DOHH2 (cell line): ENCODE measurements around the gene NFKB2.

Experiments
- H3F3A ChIP-seq: fragments of 200-600 bp; sonication (generic), shearing (Covaris generic); 2 replicates; pipeline ENCODE4 v1.6.0; 2016; ENCODE audit warnings: antibody characterized with exemption, mild to moderate bottlenecking; ENCODE audit not compliant: control insufficient read depth, insufficient read depth
- H3K27ac ChIP-seq: fragments of 200-600 bp; sonication (generic); 2 replicates; pipeline ENCODE4 v1.5.1; 2014; ENCODE audit warnings: low read depth, mild to moderate bottlenecking, low read length, moderate library complexity
- H3K27me3 ChIP-seq: fragments of 200-600 bp; sonication (generic); 2 replicates; pipeline ENCODE4 v1.6.1; 2014; ENCODE audit warnings: mild to moderate bottlenecking, low read length, mixed read lengths; ENCODE audit not compliant: control insufficient read depth
- H3K36me3 ChIP-seq: fragments of 200-600 bp; sonication (generic); 2 replicates; pipeline ENCODE4 v1.6.1; 2014; ENCODE audit warnings: mild to moderate bottlenecking, low read length, moderate library complexity, mixed read lengths; ENCODE audit not compliant: control insufficient read depth
- H3K4me1 ChIP-seq: fragments of 200-600 bp; sonication (generic); 2 replicates; pipeline ENCODE4 v1.6.1; 2014; ENCODE audit warnings: mild to moderate bottlenecking, low read length, mixed read lengths; ENCODE audit not compliant: control insufficient read depth
- H3K4me2 ChIP-seq: fragments of 200-600 bp; sonication (generic); 2 replicates; pipeline ENCODE4 v1.6.0; 2014; ENCODE audit warnings: mild to moderate bottlenecking, low read length, moderate library complexity
- H3K4me3 ChIP-seq: fragments of 200-600 bp; sonication (generic); 2 replicates; pipeline ENCODE4 v1.5.1; 2014; ENCODE audit warnings: mild to moderate bottlenecking, low read length, mixed read lengths
- H3K79me2 ChIP-seq: fragments of 200-600 bp; sonication (generic); 2 replicates; pipeline ENCODE4 v1.6.1; 2014; ENCODE audit warnings: mild to moderate bottlenecking, low read length, mixed read lengths; ENCODE audit not compliant: control insufficient read depth
- H3K9me2 ChIP-seq: fragments of 200-600 bp; sonication (generic); replicated peaks from 2 replicates; pipeline ENCODE4 v1.6.1; 2014; ENCODE audit warnings: mild to moderate bottlenecking, low read length, mixed read lengths; ENCODE audit not compliant: control insufficient read depth
- H3K9me3 ChIP-seq: fragments of 200-600 bp; sonication (generic); 2 replicates; pipeline ENCODE4 v1.6.1; 2014; ENCODE audit warnings: antibody characterized with exemption, low read length, mixed read lengths; ENCODE audit not compliant: control insufficient read depth, insufficient read depth
- H4K20me1 ChIP-seq: fragments of 200-600 bp; sonication (generic); 2 replicates; pipeline ENCODE4 v1.6.0; 2014; ENCODE audit warnings: low read depth, mild to moderate bottlenecking, antibody characterized with exemption, low read length, moderate library complexity; ENCODE audit not compliant: control insufficient read depth, insufficient read depth
- EZH2phosphoT487 ChIP-seq: fragments of 200-600 bp; sonication (generic); IDR thresholded peaks from 2 replicates; pipeline ENCODE4 v1.6.1; 2017; ENCODE audit warnings: borderline replicate concordance, mild to moderate bottlenecking, antibody characterized with exemption, low read length, moderate library complexity, mixed read lengths
- TF ChIP-seq, protein P1 (sequence below): fragments of 200-600 bp; sonication (generic); IDR thresholded peaks from one replicate; pipeline ENCODE4 v1.5.1; 2014; ENCODE audit warnings: antibody characterized with exemption, mild to moderate bottlenecking, low read depth, low read length; ENCODE audit not compliant: poor library complexity, severe bottlenecking

Gene NFKB2

DNA sequence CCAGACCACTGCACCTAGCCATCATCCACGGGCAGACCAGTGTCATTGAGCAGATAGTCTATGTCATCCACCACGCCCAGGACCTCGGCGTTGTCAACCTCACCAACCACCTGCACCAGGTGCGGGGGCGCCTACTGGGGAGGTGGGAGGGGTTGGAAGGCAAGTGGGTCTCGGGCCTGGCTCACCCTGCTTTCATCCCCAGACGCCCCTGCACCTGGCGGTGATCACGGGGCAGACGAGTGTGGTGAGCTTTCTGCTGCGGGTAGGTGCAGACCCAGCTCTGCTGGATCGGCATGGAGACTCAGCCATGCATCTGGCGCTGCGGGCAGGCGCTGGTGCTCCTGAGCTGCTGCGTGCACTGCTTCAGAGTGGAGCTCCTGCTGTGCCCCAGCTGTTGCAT is 4.6 kb downstream of the NFKB2 start:
- Histone ChIP-seq H4K20me1 (0 out of 2 replicates have a peak, but pooled peaks cover 4% of the 10 kb centered on the region), H3K4me3 (peak overlapping the region; percentile 76; the same call in 1 of the 2 replicates), H3K9me2 (no peaks in the 10 kb centered on the region), H3K4me2 (peak overlapping the region; percentile 83), H3K36me3 (peaks cover 11% of the 10 kb centered on the region; the same call in 1 of the 2 replicates), H3K4me1 (peaks cover 28% of the 10 kb centered on the region), H3K79me2 (peaks cover 6% of the 10 kb centered on the region; the same call in 1 of the 2 replicates), H3F3A (0 out of 2 replicates have a peak, but pooled peaks cover 2% of the 10 kb centered on the region), H3K27me3 (no peaks in the 10 kb centered on the region), H3K27ac (no peak overlapping the region), H3K9me3 (no peaks in the 10 kb centered on the region)
- TF ChIP-seq, protein P1, sequence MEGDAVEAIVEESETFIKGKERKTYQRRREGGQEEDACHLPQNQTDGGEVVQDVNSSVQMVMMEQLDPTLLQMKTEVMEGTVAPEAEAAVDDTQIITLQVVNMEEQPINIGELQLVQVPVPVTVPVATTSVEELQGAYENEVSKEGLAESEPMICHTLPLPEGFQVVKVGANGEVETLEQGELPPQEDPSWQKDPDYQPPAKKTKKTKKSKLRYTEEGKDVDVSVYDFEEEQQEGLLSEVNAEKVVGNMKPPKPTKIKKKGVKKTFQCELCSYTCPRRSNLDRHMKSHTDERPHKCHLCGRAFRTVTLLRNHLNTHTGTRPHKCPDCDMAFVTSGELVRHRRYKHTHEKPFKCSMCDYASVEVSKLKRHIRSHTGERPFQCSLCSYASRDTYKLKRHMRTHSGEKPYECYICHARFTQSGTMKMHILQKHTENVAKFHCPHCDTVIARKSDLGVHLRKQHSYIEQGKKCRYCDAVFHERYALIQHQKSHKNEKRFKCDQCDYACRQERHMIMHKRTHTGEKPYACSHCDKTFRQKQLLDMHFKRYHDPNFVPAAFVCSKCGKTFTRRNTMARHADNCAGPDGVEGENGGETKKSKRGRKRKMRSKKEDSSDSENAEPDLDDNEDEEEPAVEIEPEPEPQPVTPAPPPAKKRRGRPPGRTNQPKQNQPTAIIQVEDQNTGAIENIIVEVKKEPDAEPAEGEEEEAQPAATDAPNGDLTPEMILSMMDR, result no peak
- TF ChIP-seq EZH2phosphoT487, result no peak

DNA sequence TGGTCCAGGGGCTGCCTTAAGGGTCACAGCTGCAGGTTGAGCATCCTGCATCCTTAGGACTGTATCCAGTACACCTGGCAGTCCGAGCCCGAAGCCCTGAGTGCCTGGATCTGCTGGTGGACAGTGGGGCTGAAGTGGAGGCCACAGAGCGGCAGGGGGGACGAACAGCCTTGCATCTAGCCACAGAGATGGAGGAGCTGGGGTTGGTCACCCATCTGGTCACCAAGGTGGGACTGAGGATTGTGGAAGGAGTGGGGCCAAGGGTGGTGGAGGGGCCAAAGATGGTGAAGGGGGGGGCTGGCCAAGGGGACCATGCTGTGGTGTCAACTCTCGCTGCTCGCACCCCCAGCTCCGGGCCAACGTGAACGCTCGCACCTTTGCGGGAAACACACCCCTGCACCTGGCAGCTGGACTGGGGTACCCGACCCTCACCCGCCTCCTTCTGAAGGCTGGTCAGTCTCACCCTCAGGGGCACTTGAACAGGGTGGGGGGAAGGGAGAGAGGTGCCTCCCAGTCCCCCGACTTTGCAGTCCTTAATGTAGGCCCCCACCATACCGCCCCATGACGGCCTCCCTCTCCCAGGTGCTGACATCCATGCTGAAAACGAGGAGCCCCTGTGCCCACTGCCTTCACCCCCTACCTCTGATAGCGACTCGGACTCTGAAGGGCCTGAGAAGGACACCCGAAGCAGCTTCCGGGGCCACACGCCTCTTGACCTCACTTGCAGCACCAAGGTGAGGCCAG is 5.3 kb downstream of the NFKB2 start:
- Histone ChIP-seq H3F3A (0 out of 2 replicates have a peak, but pooled peaks cover 2% of the 10 kb centered on the region), H3K4me3 (no peak overlapping the region), H3K36me3 (peaks cover 11% of the 10 kb centered on the region; the same call in 1 of the 2 replicates), H3K79me2 (peaks cover 6% of the 10 kb centered on the region; the same call in 1 of the 2 replicates), H3K9me3 (no peaks in the 10 kb centered on the region), H3K4me2 (no peak overlapping the region), H4K20me1 (0 out of 2 replicates have a peak, but pooled peaks cover 4% of the 10 kb centered on the region), H3K4me1 (peaks cover 28% of the 10 kb centered on the region), H3K9me2 (no peaks in the 10 kb centered on the region), H3K27me3 (no peaks in the 10 kb centered on the region; the same call in 1 of the 2 replicates), H3K27ac (no peak overlapping the region)
- TF ChIP-seq EZH2phosphoT487, result no peak
- TF ChIP-seq, protein P1, result no peak

DNA sequence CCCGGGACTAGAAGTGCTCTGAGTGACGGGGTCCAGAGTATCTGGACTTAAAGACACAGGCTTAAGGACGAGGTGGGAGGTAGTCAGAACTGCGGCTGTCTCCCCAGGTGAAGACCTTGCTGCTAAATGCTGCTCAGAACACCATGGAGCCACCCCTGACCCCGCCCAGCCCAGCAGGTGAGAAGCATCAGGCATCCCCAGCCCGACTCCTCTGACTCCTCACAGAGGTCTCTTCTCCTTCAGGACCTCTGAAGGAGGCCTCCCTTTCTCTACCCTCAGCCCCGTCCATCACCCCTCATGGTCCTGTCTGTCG is 5.8 kb downstream of the NFKB2 start:
- H3K27me3 ChIP-seq, result peaks cover 3% of the 10 kb centered on the region; the same call in 1 of the 2 replicates
- no peak overlapping the region for H3K27ac ChIP-seq
- peaks cover 10% of the 10 kb centered on the region; the same call in 1 of the 2 replicates for H3K36me3 ChIP-seq
- H3K4me1 ChIP-seq, result peaks cover 23% of the 10 kb centered on the region
- 0 out of 2 replicates have a peak, but pooled peaks cover 4% of the 10 kb centered on the region for H4K20me1 ChIP-seq
- TF ChIP-seq EZH2phosphoT487, result no peak
- TF ChIP-seq, protein P1, result no peak
- no peak overlapping the region for H3K4me3 ChIP-seq
- no peaks in the 10 kb centered on the region for H3K9me3 ChIP-seq
- H3K79me2 ChIP-seq, result peaks cover 2% of the 10 kb centered on the region; the same call in 1 of the 2 replicates
- H3F3A ChIP-seq, result 0 out of 2 replicates have a peak, but pooled peaks cover 2% of the 10 kb centered on the region
- H3K9me2 ChIP-seq, result no peaks in the 10 kb centered on the region
- no peak overlapping the region for H3K4me2 ChIP-seq
